ENCODE data around the gene MRPL10. TPM values are rescaled to one million over a fixed set of nuclear protein-coding genes. Genes with fewer than 3 reads are reported as not detected.

Gene MRPL10
- total and polyA plus RNA-seq, 2 of the 8 experiments (the other 6 are each of a cell fraction or from before 2014, with no cell fraction given), result 85.3 to 214 TPM

DNA sequence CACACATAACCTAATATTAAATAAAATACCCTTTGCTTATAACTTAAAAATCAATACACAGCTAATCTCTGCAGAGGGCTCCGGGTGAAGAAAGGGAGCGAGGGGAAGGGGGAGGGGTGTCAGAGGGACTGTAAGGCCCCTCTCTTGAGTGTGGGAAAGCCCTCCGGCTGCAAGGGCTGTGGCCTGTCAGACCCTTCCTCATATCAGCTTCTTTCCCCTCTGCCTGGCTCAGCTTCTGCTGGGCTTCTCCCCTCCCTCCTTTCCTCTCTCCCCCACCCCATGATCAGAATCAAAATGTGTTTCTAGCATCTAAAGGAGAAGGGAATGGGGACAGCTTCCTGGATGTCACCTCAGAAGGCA is 14.4 kb upstream of the MRPL10 start (continued):
- TF ChIP-seq, protein P1, sequence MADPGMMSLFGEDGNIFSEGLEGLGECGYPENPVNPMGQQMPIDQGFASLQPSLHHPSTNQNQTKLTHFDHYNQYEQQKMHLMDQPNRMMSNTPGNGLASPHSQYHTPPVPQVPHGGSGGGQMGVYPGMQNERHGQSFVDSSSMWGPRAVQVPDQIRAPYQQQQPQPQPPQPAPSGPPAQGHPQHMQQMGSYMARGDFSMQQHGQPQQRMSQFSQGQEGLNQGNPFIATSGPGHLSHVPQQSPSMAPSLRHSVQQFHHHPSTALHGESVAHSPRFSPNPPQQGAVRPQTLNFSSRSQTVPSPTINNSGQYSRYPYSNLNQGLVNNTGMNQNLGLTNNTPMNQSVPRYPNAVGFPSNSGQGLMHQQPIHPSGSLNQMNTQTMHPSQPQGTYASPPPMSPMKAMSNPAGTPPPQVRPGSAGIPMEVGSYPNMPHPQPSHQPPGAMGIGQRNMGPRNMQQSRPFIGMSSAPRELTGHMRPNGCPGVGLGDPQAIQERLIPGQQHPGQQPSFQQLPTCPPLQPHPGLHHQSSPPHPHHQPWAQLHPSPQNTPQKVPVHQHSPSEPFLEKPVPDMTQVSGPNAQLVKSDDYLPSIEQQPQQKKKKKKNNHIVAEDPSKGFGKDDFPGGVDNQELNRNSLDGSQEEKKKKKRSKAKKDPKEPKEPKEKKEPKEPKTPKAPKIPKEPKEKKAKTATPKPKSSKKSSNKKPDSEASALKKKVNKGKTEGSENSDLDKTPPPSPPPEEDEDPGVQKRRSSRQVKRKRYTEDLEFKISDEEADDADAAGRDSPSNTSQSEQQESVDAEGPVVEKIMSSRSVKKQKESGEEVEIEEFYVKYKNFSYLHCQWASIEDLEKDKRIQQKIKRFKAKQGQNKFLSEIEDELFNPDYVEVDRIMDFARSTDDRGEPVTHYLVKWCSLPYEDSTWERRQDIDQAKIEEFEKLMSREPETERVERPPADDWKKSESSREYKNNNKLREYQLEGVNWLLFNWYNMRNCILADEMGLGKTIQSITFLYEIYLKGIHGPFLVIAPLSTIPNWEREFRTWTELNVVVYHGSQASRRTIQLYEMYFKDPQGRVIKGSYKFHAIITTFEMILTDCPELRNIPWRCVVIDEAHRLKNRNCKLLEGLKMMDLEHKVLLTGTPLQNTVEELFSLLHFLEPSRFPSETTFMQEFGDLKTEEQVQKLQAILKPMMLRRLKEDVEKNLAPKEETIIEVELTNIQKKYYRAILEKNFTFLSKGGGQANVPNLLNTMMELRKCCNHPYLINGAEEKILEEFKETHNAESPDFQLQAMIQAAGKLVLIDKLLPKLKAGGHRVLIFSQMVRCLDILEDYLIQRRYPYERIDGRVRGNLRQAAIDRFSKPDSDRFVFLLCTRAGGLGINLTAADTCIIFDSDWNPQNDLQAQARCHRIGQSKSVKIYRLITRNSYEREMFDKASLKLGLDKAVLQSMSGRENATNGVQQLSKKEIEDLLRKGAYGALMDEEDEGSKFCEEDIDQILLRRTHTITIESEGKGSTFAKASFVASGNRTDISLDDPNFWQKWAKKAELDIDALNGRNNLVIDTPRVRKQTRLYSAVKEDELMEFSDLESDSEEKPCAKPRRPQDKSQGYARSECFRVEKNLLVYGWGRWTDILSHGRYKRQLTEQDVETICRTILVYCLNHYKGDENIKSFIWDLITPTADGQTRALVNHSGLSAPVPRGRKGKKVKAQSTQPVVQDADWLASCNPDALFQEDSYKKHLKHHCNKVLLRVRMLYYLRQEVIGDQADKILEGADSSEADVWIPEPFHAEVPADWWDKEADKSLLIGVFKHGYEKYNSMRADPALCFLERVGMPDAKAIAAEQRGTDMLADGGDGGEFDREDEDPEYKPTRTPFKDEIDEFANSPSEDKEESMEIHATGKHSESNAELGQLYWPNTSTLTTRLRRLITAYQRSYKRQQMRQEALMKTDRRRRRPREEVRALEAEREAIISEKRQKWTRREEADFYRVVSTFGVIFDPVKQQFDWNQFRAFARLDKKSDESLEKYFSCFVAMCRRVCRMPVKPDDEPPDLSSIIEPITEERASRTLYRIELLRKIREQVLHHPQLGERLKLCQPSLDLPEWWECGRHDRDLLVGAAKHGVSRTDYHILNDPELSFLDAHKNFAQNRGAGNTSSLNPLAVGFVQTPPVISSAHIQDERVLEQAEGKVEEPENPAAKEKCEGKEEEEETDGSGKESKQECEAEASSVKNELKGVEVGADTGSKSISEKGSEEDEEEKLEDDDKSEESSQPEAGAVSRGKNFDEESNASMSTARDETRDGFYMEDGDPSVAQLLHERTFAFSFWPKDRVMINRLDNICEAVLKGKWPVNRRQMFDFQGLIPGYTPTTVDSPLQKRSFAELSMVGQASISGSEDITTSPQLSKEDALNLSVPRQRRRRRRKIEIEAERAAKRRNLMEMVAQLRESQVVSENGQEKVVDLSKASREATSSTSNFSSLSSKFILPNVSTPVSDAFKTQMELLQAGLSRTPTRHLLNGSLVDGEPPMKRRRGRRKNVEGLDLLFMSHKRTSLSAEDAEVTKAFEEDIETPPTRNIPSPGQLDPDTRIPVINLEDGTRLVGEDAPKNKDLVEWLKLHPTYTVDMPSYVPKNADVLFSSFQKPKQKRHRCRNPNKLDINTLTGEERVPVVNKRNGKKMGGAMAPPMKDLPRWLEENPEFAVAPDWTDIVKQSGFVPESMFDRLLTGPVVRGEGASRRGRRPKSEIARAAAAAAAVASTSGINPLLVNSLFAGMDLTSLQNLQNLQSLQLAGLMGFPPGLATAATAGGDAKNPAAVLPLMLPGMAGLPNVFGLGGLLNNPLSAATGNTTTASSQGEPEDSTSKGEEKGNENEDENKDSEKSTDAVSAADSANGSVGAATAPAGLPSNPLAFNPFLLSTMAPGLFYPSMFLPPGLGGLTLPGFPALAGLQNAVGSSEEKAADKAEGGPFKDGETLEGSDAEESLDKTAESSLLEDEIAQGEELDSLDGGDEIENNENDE (IDR thresholded peaks at IDR 0.05; ENCODE audit: insufficient replicate concordance, low read length), result no peak
- TF ChIP-seq, protein P2, sequence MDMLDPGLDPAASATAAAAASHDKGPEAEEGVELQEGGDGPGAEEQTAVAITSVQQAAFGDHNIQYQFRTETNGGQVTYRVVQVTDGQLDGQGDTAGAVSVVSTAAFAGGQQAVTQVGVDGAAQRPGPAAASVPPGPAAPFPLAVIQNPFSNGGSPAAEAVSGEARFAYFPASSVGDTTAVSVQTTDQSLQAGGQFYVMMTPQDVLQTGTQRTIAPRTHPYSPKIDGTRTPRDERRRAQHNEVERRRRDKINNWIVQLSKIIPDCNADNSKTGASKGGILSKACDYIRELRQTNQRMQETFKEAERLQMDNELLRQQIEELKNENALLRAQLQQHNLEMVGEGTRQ (IDR thresholded peaks at IDR 0.05; ENCODE audit: low read length), result no peak
- no peak for TF ChIP-seq EGR1 (IDR thresholded peaks at IDR 0.05; ENCODE audit: borderline replicate concordance, low read depth, low read length)
- TF ChIP-seq TEAD4 (IDR thresholded peaks at IDR 0.05; ENCODE audit: low read depth, low read length), result no peak
- TF ChIP-seq MAFK (IDR thresholded peaks at IDR 0.05; ENCODE audit: low read depth, low read length), result no peak
- TF ChIP-seq POLR2A (IDR thresholded peaks at IDR 0.05; ENCODE audit: control extremely low read depth in 1 of 2, low read depth in 2 of 2, low read length in 2 of 2), result no peak
- no peak for TF ChIP-seq RXRA (IDR thresholded peaks at IDR 0.05; ENCODE audit: insufficient read depth, low read depth, low read length)
- no peak for TF ChIP-seq JUND (IDR thresholded peaks at IDR 0.05; ENCODE audit: low read length)

Measured in H1 (cell line).